Measurements from ENCODE around the gene SCAI.

SCAI gene

GRCh38 chr9:125137200-125137599 lies 6.1 kb downstream of the SCAI start:
- H3K4me3 ChIP-seq (ENCODE audit: low read depth, low read length), result no peak overlapping the region
- TF ChIP-seq CTCF (IDR thresholded peaks at IDR 0.05; ENCODE audit: borderline replicate concordance, insufficient read depth, low read depth, low read length), result no peak

DNA sequence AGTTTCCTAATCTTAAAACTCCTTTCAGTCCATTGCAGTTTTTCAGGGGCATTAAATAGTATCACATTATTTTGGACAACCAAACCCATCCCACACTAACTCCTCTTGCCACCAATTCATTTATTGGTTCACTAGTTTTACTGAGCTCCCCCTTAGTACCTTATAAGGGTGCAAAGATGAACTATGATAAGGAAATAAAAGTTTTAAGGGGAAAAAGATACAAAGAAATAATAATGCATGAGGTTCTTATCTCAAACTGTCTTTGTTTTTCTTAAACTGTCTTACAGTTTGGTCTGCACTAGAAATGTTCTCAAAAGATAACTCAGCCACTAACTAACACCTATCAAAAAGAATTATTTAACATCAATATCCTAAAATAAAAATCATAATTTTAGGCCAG lies 8.4 kb downstream of the SCAI start:
- TF ChIP-seq CTCF (IDR thresholded peaks at IDR 0.05; ENCODE audit: borderline replicate concordance, insufficient read depth, low read depth, low read length), result no peak
- no peak overlapping the region for H3K4me3 ChIP-seq (ENCODE audit: low read depth, low read length)

DNA sequence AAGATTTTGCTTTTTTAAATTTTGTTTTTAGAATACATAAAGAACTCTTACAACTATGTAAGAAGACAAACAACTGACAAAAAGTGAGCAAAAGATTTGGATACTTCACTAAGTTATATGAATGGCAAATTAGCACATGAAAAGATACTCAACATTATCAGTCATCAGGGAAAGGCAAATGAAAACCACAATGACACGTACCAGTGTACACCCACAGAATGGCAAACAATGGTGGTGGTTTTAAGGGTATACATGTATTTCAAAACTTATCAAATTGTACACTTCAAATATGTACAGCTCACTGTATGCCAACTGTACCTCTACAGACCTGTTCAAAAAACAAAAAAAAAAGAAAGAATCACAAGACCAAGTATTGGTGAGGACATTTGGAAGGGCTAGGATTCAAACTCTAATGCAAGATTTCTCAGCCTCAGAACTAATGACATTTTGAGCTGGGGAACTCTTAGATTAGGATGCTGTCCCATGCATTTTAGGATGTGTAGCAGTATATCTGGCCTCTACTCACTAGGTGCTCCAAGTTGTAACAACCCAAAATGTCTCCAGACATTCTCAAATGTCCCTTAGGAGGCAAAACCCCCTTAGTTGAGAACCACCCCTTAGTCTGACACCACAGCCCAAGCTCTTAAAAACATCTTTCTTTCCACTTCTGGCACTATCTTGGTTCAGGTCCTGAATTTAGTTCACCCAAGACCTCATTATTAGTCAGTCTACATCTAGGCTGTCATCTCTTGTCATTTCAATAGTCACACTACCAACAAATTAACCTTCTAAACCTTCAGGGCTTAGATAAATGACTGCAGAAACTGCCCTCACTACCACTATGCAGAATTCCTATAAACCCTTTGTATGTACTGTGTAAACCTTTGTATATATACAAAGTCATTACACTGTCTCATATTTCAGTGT lies 9.7 kb downstream of the SCAI start:
- TF ChIP-seq CTCF (IDR thresholded peaks at IDR 0.05; ENCODE audit: borderline replicate concordance, insufficient read depth, low read depth, low read length), result no peak
- no peak overlapping the region for H3K4me3 ChIP-seq (ENCODE audit: low read depth, low read length)

DNA sequence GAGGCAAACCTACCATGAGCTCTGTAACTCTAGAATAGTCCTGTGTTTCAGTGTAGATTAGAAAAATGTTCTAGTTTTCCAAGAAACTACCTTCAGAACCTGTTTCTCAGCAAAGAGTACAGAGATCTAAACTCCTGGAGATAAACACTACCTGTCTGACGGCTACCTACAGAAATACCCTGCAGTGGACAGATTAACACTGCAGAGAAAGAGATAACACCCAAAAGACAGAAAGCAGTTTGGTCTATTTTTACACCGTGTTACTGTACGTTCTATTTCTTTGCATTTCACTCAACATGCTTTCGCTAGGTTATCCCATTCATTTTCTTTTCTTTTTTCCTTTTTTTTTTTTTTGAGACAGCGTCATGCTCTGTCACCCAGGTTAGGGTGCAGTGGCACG lies 11.6 kb downstream of the SCAI start:
- TF ChIP-seq CTCF (IDR thresholded peaks at IDR 0.05; ENCODE audit: borderline replicate concordance, insufficient read depth, low read depth, low read length), result no peak
- no peak overlapping the region for H3K4me3 ChIP-seq (ENCODE audit: low read depth, low read length)

- no peak for TF ChIP-seq CTCF (IDR thresholded peaks at IDR 0.05; ENCODE audit: borderline replicate concordance, insufficient read depth, low read depth, low read length)
- no peak overlapping the region for H3K4me3 ChIP-seq (ENCODE audit: low read depth, low read length)
Observed at GRCh38 chr9:125126019-125126746, 17.1 kb downstream of the SCAI start.

- no peak for TF ChIP-seq CTCF (IDR thresholded peaks at IDR 0.05; ENCODE audit: borderline replicate concordance, insufficient read depth, low read depth, low read length)
- H3K4me3 ChIP-seq (ENCODE audit: low read depth, low read length), result no peak overlapping the region
Observed at GRCh38 chr9:125125523-125125922, 17.8 kb downstream of the SCAI start.
